H9 (cell line): ENCODE results near the gene FBXL7. TPM values are rescaled to one million over a fixed set of nuclear protein-coding genes. Genes with fewer than 3 reads are reported as not detected.

Experiments used
- DNase-seq: peaks from one replicate; pipeline ENCODE4 v3.0.0-alpha.2; 2017
- H2AFZ ChIP-seq: one replicate; pipeline ENCODE4 v1.6.1; 2013; ENCODE audit warnings: mild to moderate bottlenecking, low read length, control low read depth, moderate library complexity
- H2AK5ac ChIP-seq: 2 replicates; pipeline ENCODE4 v1.6.1; 2013; ENCODE audit warnings: low read length, control low read depth, mixed read lengths; ENCODE audit not compliant: insufficient read length
- H2BK120ac ChIP-seq: one replicate; pipeline ENCODE4 v1.6.1; 2013; ENCODE audit warnings: low read depth, mild to moderate bottlenecking, low read length, control low read depth, inconsistent platforms; ENCODE audit not compliant: poor library complexity, severe bottlenecking
- H2BK12ac ChIP-seq: 2 replicates; pipeline ENCODE4 v1.6.1; 2013; ENCODE audit warnings: low read length, control low read depth, mixed read lengths, low read depth; ENCODE audit not compliant: insufficient read length
- H2BK15ac ChIP-seq: 2 replicates; pipeline ENCODE4 v1.6.1; 2013; ENCODE audit warnings: low read depth, low read length, control low read depth
- H2BK20ac ChIP-seq: one replicate; pipeline ENCODE4 v1.6.1; 2013; ENCODE audit warnings: low read depth, mild to moderate bottlenecking, low read length, control low read depth, inconsistent platforms; ENCODE audit not compliant: poor library complexity, severe bottlenecking
- H2BK5ac ChIP-seq: 2 replicates; pipeline ENCODE4 v1.6.1; 2013; ENCODE audit warnings: low read length, control low read depth, mixed read lengths; ENCODE audit not compliant: insufficient read length
- H3K14ac ChIP-seq: 2 replicates; pipeline ENCODE4 v1.6.1; 2013; ENCODE audit warnings: low read length, control low read depth; ENCODE audit not compliant: insufficient read depth
- H3K18ac ChIP-seq: 2 replicates; pipeline ENCODE4 v1.6.1; 2013; ENCODE audit warnings: low read depth, mild to moderate bottlenecking, mixed read lengths, low read length, control low read depth; ENCODE audit not compliant: insufficient read length
- H3K23ac ChIP-seq: 2 replicates; pipeline ENCODE4 v1.6.1; 2013; ENCODE audit warnings: low read length, control low read depth, mixed read lengths, low read depth; ENCODE audit not compliant: insufficient read length
- H3K23me2 ChIP-seq: 2 replicates; pipeline ENCODE4 v1.6.1; 2013; ENCODE audit warnings: low read depth, mild to moderate bottlenecking, mixed read lengths, low read length, control low read depth; ENCODE audit not compliant: insufficient read length, poor library complexity, severe bottlenecking
- H3K27ac ChIP-seq: 2 replicates; pipeline ENCODE4 v1.5.1; 2013; ENCODE audit warnings: low read length, control low read depth, mixed read lengths, low read depth; ENCODE audit not compliant: insufficient read length
- H3K27me3 ChIP-seq: 2 replicates; pipeline ENCODE4 v1.6.1; 2013; ENCODE audit warnings: low read length, control low read depth, inconsistent platforms; ENCODE audit not compliant: insufficient read depth
- H3K4ac ChIP-seq: 2 replicates; pipeline ENCODE4 v1.6.1; 2013; ENCODE audit warnings: low read depth, mild to moderate bottlenecking, control low read depth, inconsistent platforms, low read length, moderate library complexity
- H3K4me1 ChIP-seq: 2 replicates; pipeline ENCODE4 v1.6.1; 2013; ENCODE audit warnings: low read length, control low read depth, inconsistent platforms; ENCODE audit not compliant: insufficient read depth
- H3K4me2 ChIP-seq: 2 replicates; pipeline ENCODE4 v1.6.1; 2013; ENCODE audit warnings: low read length, control low read depth, mixed read lengths; ENCODE audit not compliant: insufficient read length, insufficient read depth
- H3K56ac ChIP-seq: 2 replicates; pipeline ENCODE4 v1.6.1; 2013; ENCODE audit warnings: low read depth, mild to moderate bottlenecking, mixed read lengths, low read length, control low read depth; ENCODE audit not compliant: insufficient read length
- H3K79me1 ChIP-seq: 2 replicates; pipeline ENCODE4 v1.6.1; 2013; ENCODE audit warnings: low read depth, mild to moderate bottlenecking, moderate library complexity, low read length, control low read depth, inconsistent platforms; ENCODE audit not compliant: insufficient read depth, poor library complexity, severe bottlenecking
- H3K79me2 ChIP-seq: 2 replicates; pipeline ENCODE4 v1.6.1; 2013; ENCODE audit warnings: low read length, control low read depth, inconsistent platforms; ENCODE audit not compliant: insufficient read depth
- H3K9ac ChIP-seq: 2 replicates; pipeline ENCODE4 v1.6.1; 2013; ENCODE audit warnings: low read length, control low read depth, mixed read lengths; ENCODE audit not compliant: insufficient read length; ENCODE audit errors: extremely low read depth
- H3K9me3 ChIP-seq: one replicate; pipeline ENCODE4 v1.6.1; 2013; ENCODE audit warnings: low read depth, low read length, inconsistent platforms; ENCODE audit not compliant: control insufficient read depth
- H3T11ph ChIP-seq: one replicate; pipeline ENCODE4 v1.6.1; 2013; ENCODE audit warnings: mild to moderate bottlenecking, low read length, control low read depth, inconsistent platforms
- H4K20me1 ChIP-seq: one replicate; pipeline ENCODE4 v1.6.1; 2013; ENCODE audit not compliant: control insufficient read depth, insufficient read length, insufficient read depth
- H4K5ac ChIP-seq: 2 replicates; pipeline ENCODE4 v1.6.1; 2013; ENCODE audit warnings: low read depth, mild to moderate bottlenecking, mixed read lengths, low read length, control low read depth; ENCODE audit not compliant: insufficient read length
- H4K8ac ChIP-seq: replicated peaks from 2 replicates; pipeline ENCODE4 v1.6.1; 2013; ENCODE audit warnings: low read length, control low read depth, mixed read lengths, low read depth; ENCODE audit not compliant: insufficient read length
- H4K91ac ChIP-seq: 2 replicates; pipeline ENCODE4 v1.6.1; 2013; ENCODE audit warnings: low read depth, mild to moderate bottlenecking, moderate library complexity, mixed read lengths, low read length, control low read depth; ENCODE audit not compliant: insufficient read length
- H3K27ac Mint-ChIP-seq, 3 experiments: 2 replicates in 2 of 3; 3 replicates in 1 of 3; pipeline ENCODE4 v1.8.0; 2020 to 2021; ENCODE audit warnings: mixed read lengths in 3 of 3, mild to moderate bottlenecking in 1 of 3, moderate library complexity in 1 of 3
- H3K27me3 Mint-ChIP-seq: 2 replicates; pipeline ENCODE4 v1.8.0; 2021; ENCODE audit warnings: low read depth, mild to moderate bottlenecking, moderate library complexity, mixed read lengths
- H3K36me3 Mint-ChIP-seq, 3 experiments: 2 replicates in 2 of 3; 3 replicates in 1 of 3; pipeline ENCODE4 v1.8.0; 2020 to 2021; ENCODE audit warnings: low read depth in 3 of 3, mixed read lengths in 3 of 3; ENCODE audit not compliant: insufficient read depth in 1 of 3
- H3K4me1 Mint-ChIP-seq, 2 experiments: 2 replicates each; pipeline ENCODE4 v1.8.0; 2020; ENCODE audit warnings: mixed read lengths in 2 of 2
- H3K4me3 Mint-ChIP-seq, 2 experiments: 2 replicates in 1 of 2; 3 replicates in 1 of 2; pipeline ENCODE4 v1.8.0; 2020 to 2021; ENCODE audit warnings: mild to moderate bottlenecking in 2 of 2, mixed read lengths in 2 of 2, moderate library complexity in 1 of 2
- H3K9me3 Mint-ChIP-seq, 2 experiments: 2 replicates in 1 of 2; 3 replicates in 1 of 2; pipeline ENCODE4 v1.8.0; 2020; ENCODE audit warnings: mild to moderate bottlenecking in 2 of 2, mixed read lengths in 2 of 2, moderate library complexity in 1 of 2
- CTCF ChIP-seq: fragments of 200-600 bp; sonication (generic); conservative IDR thresholded peaks from 3 replicates; pipeline ENCODE4 v1.8.0; 2021; ENCODE audit warnings: antibody characterized with exemption, mild to moderate bottlenecking
- WGBS: extraction: QIAGEN DNeasy Blood & Tissue Kit; methylation state at CpG from one replicate; pipeline ENCODE4 v1.1.7; 2013; ENCODE audit warnings: missing lambda C conversion rate, low lambda C conversion rate, mixed read lengths; ENCODE audit not compliant: insufficient read length; ENCODE audit errors: extremely low coverage; 5-methylcytosine and 5-hydroxymethylcytosine counted together
- total RNA-seq: library from RNA; stranded (reverse); gene quantifications from 2 replicates; pipeline ENCODE4 v1.2.1, GENCODE V29; 2021

Gene FBXL7
- total RNA-seq, 1 experiment from 2014 or later: 14.6 TPM

- H3K27me3 Mint-ChIP-seq: no peaks in the 10 kb centered on the region
- Histone ChIP-seq H4K91ac (no peak overlapping the region), H3K56ac (no peak overlapping the region), H2BK15ac (no peak overlapping the region), H3T11ph (no peak overlapping the region), H4K20me1 (no peaks in the 10 kb centered on the region), H2BK20ac (no peak overlapping the region), H4K5ac (no peak overlapping the region), H3K18ac (no peak overlapping the region), H3K79me1 (no peaks in the 10 kb centered on the region), H2BK12ac (no peak overlapping the region), H3K9ac (no peak overlapping the region), H4K8ac (no peak overlapping the region), H2BK120ac (no peak overlapping the region), H3K4ac (no peak overlapping the region), H3K79me2 (no peaks in the 10 kb centered on the region), H3K23me2 (no peaks in the 10 kb centered on the region), H2AK5ac (no peak overlapping the region), H3K23ac (no peak overlapping the region), H3K27ac (no peak overlapping the region), H3K27me3 (no peaks in the 10 kb centered on the region), H3K4me2 (no peak overlapping the region), H3K4me1 (no peaks in the 10 kb centered on the region), H3K9me3 (no peaks in the 10 kb centered on the region), H2BK5ac (no peak overlapping the region), H2AFZ (no peak overlapping the region), H3K14ac (no peak overlapping the region)
- no peaks in the 10 kb centered on the region for H3K9me3 Mint-ChIP-seq
- no peak overlapping the region for H3K27ac Mint-ChIP-seq
- H3K4me3 Mint-ChIP-seq: no peak overlapping the region
- TF ChIP-seq CTCF: no peak
- DNase-seq: no peak
- no peaks in the 10 kb centered on the region for H3K4me1 Mint-ChIP-seq
- H3K36me3 Mint-ChIP-seq: no peaks in the 10 kb centered on the region
- no CpG with 5 or more reads among the region's 2 CpGs for WGBS
Measured at GRCh38 chr5:15774632-15775031, 274.7 kb downstream of the FBXL7 start.
